Esophagus muscularis mucosa (tissue), 4 donors: ENCODE data around the gene TAGLN2. TPM values are rescaled to one million over a fixed set of nuclear protein-coding genes. Genes with fewer than 3 reads are reported as not detected.
"Not testable (repeated sequence)": the region's sequence is repeated elsewhere in the genome, so short reads cannot be mapped to it uniquely, and the experiment has no call there.

Experiments
- DNase-seq: peaks from one replicate; pipeline ENCODE4 v3.0.0-alpha.2; 2017; ENCODE audit errors: extremely low spot score
- H3K27ac ChIP-seq, 4 donors: fragments of 200-600 bp; sonication (generic); replicated peaks in 1 of 4; 1 replicate in 3 of 4; 2 replicates in 1 of 4; pipeline ENCODE4 v1.5.1; 2016 to 2019; ENCODE audit warnings: mild to moderate bottlenecking in 1 of 4
- H3K27me3 ChIP-seq, 4 donors: fragments of 200-600 bp; sonication (generic); one replicate each; pipeline versions ENCODE4 v1.5.1 to v1.6.0; 2016 to 2019
- H3K36me3 ChIP-seq, 4 donors: fragments of 200-600 bp; sonication (generic); one replicate each; pipeline ENCODE4 v1.5.1; 2016 to 2019
- H3K4me1 ChIP-seq, 4 donors: fragments of 200-600 bp; sonication (generic); one replicate each; pipeline ENCODE4 v1.5.1; 2016 to 2019
- H3K4me3 ChIP-seq, 4 donors: fragments of 200-600 bp; sonication (generic); 1 replicate in 2 of 4; 2 replicates in 2 of 4; pipeline ENCODE4 v1.5.1; 2016 to 2019; ENCODE audit warnings: mild to moderate bottlenecking in 4 of 4, moderate library complexity in 1 of 4
- H3K9me3 ChIP-seq, 4 donors: fragments of 200-600 bp; sonication (generic); 1 replicate in 3 of 4; 2 replicates in 1 of 4; pipeline ENCODE4 v1.5.1; 2016 to 2019
- CTCF ChIP-seq, 3 experiments: fragments of 200-600 bp in 2 of 3; fragments of 450-650 bp in 1 of 3; sonication (generic) in 2 of 3; IDR thresholded peaks; one replicate each; pipeline ENCODE4 v1.5.1; 2017 to 2019; ENCODE audit warnings: antibody characterized with exemption in 3 of 3, mild to moderate bottlenecking in 2 of 3, moderate library complexity in 1 of 3
- EP300 ChIP-seq: sonication (generic); formaldehyde crosslinking; IDR thresholded peaks from one replicate; pipeline ENCODE4 v1.6.1; 2017; ENCODE audit warnings: antibody characterized with exemption
- POLR2A ChIP-seq: fragments of 450-650 bp; IDR thresholded peaks from one replicate; pipeline ENCODE4 v1.6.1; 2017; ENCODE audit warnings: antibody characterized with exemption, moderate library complexity, mild to moderate bottlenecking, low read depth
- POLR2AphosphoS5 ChIP-seq, 2 donors: sonication (generic); formaldehyde crosslinking; IDR thresholded peaks; one replicate each; pipeline ENCODE4 v1.6.1; 2017; ENCODE audit warnings: antibody characterized with exemption in 2 of 2
- WGBS: methylation state at CpG from one replicate; pipeline ENCODE4 v1.1.5; 2018; 5-methylcytosine and 5-hydroxymethylcytosine counted together
- intact Hi-C: fragments of 100-400 bp; cut with DNase I; formaldehyde crosslinking; loops from one replicate; pipeline ENCODE4 v1.15.1; 2023
- total RNA-seq, 4 donors: library from RNA; depleted of rRNA; stranded (reverse); fragments of >200 nt; gene quantifications; one replicate each; pipeline versions ENCODE4 v1.1.0 to v1.2.1, GENCODE V29; 2016

Gene TAGLN2
- total RNA-seq, 4 donors from 2014 or later: 125 to 276 (median 228) TPM

- intact Hi-C loops: no loop called here
- peak; percentile 94 for DNase-seq
- H3K9me3 ChIP-seq: no peaks in the 10 kb centered on the region
- WGBS: 20% methylated on average over 17 of the region's 30 CpGs
- H3K36me3 ChIP-seq: no peaks in the 10 kb centered on the region
- H3K4me1 ChIP-seq: peaks cover 11 to 20% (median 15%) of the 10 kb centered on the region in 4 donors
- peak within 1 kb of the TSS in 3 of 4 donors; percentile 5 to 27 (median 24) for H3K4me3 ChIP-seq
- peak within 1 kb of the TSS in 3 of 4 donors; percentile 47 to 59 (median 53) for H3K27ac ChIP-seq
- no peaks in the 10 kb centered on the region for H3K27me3 ChIP-seq
- TF ChIP-seq POLR2AphosphoS5 (IDR thresholded peaks at IDR 0.05) (peak; percentile 40 to 47), POLR2A (no peak)
These were observed 25.1 kb downstream of the TAGLN2 start, which contains the start of gene CFAP45 for GRCh38 chr1:159900086-159900680. CFAP45 (minus strand) TSS chr1:159900165; CDS start chr1:159900098, 67 bp downstream.

GRCh38 chr1:159899634-159900033, 25.7 kb downstream of the TAGLN2 start:
- H3K9me3 ChIP-seq, DNase-seq, intact Hi-C loops, H3K36me3 ChIP-seq, H3K27me3 ChIP-seq: not testable (repeated sequence)
- Histone ChIP-seq H3K27ac (peak overlapping the region in 1 of 4 donors; percentile 59), H3K4me3 (peak overlapping the region in 3 of 4 donors; percentile 5 to 27 (median 24)), H3K4me1 (peaks cover 11 to 20% (median 15%) of the 10 kb centered on the region in 4 donors)
- WGBS: 92% methylated on average over 15 of the region's 15 CpGs

GRCh38 chr1:159898527-159898926, 26.8 kb downstream of the TAGLN2 start:
- DNase-seq: no peak
- peaks cover 11 to 20% (median 15%) of the 10 kb centered on the region in 4 donors for H3K4me1 ChIP-seq
- no peaks in the 10 kb centered on the region for H3K36me3 ChIP-seq
- intact Hi-C loops: no loop called here
- no peak overlapping the region for H3K27ac ChIP-seq
- no peaks in the 10 kb centered on the region for H3K27me3 ChIP-seq
- no peaks in the 10 kb centered on the region for H3K9me3 ChIP-seq
- H3K4me3 ChIP-seq: no peak overlapping the region
- WGBS: 86% methylated on average over 3 of the region's 3 CpGs
- TF ChIP-seq POLR2A: no peak
- TF ChIP-seq EP300: no peak
- TF ChIP-seq CTCF (IDR thresholded peaks at IDR 0.05): no peak
- TF ChIP-seq POLR2AphosphoS5 (IDR thresholded peaks at IDR 0.05): no peak

- WGBS: 85% methylated on average over 3 of the region's 3 CpGs
- intact Hi-C loops: no loop called here
- no peaks in the 10 kb centered on the region for H3K36me3 ChIP-seq
These were observed 27.3 kb downstream of the TAGLN2 start for GRCh38 chr1:159897962-159898361.

GRCh38 chr1:159896546-159896930, 28.8 kb downstream of the TAGLN2 start:
- Histone ChIP-seq H3K36me3 (no peaks in the 10 kb centered on the region), H3K27me3 (no peaks in the 10 kb centered on the region), H3K9me3 (no peaks in the 10 kb centered on the region), H3K27ac (peak overlapping the region in 1 of 4 donors; percentile 29), H3K4me3 (no peak overlapping the region), H3K4me1 (peaks cover 11 to 20% (median 15%) of the 10 kb centered on the region in 4 donors)
- intact Hi-C loops: no loop called here
- DNase-seq: no peak
- TF ChIP-seq EP300 (no peak), POLR2AphosphoS5 (IDR thresholded peaks at IDR 0.05) (no peak), CTCF (IDR thresholded peaks at IDR 0.05) (no peak), POLR2A (no peak)
- WGBS: 65% methylated on average over 3 of the region's 3 CpGs

More at GRCh38 chr1:159897962-159898361, 27.3 kb downstream of the TAGLN2 start:
- H3K27ac ChIP-seq: no peak overlapping the region
- H3K9me3 ChIP-seq: no peaks in the 10 kb centered on the region
- H3K4me1 ChIP-seq: peaks cover 11 to 20% (median 15%) of the 10 kb centered on the region in 4 donors
- DNase-seq: no peak
- H3K27me3 ChIP-seq: no peaks in the 10 kb centered on the region
- TF ChIP-seq CTCF (IDR thresholded peaks at IDR 0.05): no peak
- no peak for TF ChIP-seq POLR2A
- no peak overlapping the region for H3K4me3 ChIP-seq
